GM10847 (cell line): ENCODE results near the gene SLC7A5.

Experiments
- POLR2A ChIP-seq: IDR thresholded peaks from 2 replicates; pipeline ENCODE4 v1.6.1; 2011; ENCODE audit not compliant: insufficient read length; ENCODE audit errors: extremely low read depth

Gene SLC7A5

DNA sequence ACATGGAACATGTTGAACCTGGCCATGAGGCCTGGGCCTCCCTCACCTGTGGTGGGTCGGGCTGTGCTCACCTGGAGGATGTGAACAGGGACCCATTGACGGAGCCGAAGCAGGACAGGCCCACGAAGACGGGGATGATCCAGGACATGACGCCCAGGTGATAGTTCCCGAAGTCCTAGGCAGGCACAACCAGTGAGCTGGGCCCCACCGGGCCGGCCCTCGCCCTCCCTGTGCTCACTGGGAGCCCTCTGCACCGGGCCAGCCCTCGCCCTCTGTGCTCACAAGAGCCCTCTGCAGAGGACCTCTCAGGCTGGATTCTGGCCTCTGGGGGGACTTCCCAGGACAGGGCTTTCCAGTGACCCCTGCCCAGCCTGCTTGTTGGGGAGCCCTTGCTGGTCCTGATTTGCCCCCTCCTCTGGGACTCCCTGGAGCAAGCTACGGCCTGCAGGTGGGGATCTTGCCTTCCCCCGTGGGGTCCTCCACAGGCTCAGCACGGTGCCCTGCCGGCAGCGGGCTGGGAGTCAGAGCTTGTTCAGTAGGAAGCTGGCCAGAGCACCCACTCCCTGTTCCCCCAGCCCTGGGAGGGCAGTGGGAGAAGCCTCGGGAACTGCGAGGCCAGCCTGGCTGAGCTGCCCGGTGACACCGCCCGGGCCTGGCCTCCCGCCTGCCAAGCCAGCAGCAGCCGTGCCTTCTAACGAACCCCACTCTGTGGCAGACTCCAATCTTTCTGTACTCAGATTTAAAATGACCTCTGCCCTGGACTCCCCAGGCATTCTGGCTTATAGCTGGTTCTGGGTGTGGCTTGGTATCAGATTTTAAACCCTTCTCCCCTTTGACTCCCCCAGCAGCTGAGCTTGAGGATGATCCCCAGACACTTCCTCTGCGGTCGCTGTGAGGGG lies 30.4 kb downstream of the SLC7A5 start:
- no peak for TF ChIP-seq POLR2A

DNA sequence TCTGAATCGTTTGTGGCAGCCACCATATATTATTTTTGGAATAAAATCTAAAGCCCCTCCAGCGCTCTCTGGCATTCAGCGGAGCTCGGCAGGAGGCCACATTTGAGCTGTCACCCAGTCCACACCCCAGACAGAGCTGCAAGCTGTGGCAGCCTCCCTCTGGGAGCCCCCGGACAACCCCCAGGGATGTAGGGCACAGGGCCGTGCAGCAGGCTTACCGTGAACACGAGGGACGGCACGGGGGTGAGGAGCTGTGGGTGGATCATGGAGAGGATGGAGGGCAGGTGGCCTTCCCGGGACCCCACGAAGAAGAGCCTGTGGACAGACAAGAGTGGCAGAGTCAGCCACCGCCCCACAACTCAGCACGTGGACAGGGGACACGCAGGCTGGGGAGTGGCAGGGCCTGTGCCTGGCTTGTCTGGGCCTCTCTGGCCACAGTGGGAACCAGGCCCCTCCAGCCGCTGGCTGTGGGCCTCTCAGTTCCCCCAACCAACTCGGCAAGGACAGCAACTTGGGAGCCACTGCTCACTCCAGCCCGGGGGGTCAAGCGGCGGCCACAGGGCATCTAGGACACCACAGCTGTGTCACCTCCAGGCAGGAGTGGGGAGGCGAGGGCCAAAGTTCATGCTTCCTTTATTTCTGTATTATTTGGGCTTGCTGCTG lies 31.5 kb downstream of the SLC7A5 start:
- no peak for TF ChIP-seq POLR2A

GRCh38 chr16:87836844-87837581 lies 32.3 kb downstream of the SLC7A5 start:
- no peak for TF ChIP-seq POLR2A

- TF ChIP-seq POLR2A, result no peak
Observed at GRCh38 chr16:87836346-87836843, 32.9 kb downstream of the SLC7A5 start.

GRCh38 chr16:87835882-87836331 lies 33.4 kb downstream of the SLC7A5 start:
- no peak for TF ChIP-seq POLR2A

DNA sequence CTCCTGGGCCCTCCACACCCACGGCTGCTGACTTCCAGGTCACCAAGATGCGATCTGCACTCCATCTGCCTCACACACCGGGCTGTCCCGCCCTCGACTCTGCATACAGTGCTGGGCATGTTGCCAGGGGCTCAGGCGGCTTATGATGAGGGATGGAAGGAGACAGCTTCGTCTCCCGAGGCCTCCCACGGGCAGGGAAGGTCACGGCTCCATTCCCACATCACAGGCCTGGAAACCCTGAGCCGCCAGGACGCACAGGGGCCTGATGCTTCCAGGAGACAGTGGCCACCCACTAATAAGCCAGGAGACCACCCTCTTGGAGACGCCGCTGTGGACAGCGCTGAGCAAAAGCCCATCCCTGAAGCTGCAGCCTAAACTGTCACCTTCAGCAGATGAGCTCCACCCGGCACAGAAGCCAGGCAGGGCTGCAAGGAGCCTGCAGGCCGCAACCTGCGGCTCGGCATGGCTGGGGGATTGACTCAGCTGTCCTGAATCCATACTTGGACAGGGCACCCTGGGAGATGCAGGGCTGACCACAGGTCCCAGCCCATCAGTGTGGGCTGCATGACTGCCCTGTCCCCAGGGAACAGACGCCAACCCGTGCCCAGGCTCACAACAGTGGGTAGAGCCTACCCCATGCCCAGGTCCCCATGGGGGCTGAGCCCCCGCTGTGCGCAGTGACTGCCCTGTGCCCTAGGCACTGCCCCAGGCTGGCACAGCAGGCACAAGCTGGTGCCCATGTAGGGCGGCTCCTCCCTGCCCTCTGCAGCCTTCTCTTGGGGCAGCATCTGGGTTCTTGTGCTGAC lies 34.4 kb downstream of the SLC7A5 start:
- no peak for TF ChIP-seq POLR2A

DNA sequence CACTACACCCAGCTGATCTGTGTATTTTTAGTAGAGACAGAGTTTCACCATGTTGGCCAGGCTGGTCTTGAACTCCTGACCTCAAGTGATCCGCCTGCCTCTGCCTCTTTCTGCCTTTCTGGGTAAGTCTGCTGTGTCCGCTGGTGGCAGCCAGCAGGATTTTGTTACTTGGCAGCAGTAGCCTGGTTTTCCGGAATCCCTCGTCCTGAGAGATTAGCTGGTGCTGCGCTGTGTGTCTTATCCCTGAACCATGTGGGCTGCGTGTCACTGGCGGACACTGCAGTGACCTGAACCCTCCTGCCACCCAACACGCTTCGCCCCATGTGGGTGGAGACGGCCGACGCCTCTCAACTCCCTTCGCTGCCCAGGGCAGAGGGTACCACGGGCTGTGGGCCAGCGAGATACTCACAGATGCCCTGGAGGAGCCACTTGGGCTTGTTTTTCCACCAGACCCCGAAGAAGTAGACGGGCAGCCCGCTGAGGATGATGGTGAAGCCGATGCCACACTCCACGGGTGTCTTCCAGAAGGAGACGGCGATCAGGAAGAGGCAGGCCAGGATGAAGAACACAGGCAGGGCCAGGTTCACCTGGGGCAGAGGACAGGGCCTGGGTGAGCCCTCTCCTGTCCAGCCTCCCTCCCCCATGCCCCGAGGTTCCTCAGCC lies 35.2 kb downstream of the SLC7A5 start:
- no peak for TF ChIP-seq POLR2A

GRCh38 chr16:87833548-87833947 lies 35.8 kb downstream of the SLC7A5 start:
- TF ChIP-seq POLR2A, result no peak

DNA sequence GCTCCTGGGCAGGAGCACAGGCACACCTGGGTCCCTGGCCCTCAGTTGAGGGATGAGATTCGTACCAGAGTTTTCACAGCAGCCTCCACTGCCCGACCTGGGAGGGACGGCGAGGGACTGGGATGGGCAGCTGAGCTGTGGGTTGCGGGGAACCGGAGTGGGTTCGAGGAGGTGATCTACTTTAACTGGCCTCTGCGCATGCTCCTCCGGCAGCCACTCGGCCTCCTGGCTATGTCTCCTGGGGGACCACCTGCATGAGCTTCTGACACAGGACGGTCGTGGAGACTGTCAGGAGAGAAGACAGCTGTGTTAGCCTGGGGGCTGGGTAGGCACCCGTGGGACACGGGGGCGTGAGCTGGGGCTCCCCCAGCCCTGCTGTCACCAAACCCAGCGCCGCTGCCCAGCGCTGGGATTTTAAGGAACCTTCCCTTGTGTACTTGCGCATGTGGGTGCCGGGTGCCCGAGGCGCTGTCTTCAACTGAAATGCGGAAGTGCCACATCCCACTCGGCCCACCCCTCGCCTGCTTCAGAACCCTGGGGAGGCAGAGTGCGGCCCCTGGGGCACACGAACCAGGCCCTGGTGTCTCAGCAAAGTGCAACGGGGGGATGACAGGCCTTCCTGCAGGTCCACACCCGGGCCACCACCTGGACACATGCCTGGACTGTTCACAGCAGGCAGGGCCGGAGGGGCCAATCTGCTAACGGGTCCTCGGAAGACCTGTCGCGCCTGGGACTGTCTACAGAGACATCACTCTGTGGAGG lies 36.4 kb downstream of the SLC7A5 start:
- no peak for TF ChIP-seq POLR2A

GRCh38 chr16:87832137-87832527 lies 37.2 kb downstream of the SLC7A5 start:
- no peak for TF ChIP-seq POLR2A

- TF ChIP-seq POLR2A, result no peak
Observed at GRCh38 chr16:87831421-87832136, 37.7 kb downstream of the SLC7A5 start.

DNA sequence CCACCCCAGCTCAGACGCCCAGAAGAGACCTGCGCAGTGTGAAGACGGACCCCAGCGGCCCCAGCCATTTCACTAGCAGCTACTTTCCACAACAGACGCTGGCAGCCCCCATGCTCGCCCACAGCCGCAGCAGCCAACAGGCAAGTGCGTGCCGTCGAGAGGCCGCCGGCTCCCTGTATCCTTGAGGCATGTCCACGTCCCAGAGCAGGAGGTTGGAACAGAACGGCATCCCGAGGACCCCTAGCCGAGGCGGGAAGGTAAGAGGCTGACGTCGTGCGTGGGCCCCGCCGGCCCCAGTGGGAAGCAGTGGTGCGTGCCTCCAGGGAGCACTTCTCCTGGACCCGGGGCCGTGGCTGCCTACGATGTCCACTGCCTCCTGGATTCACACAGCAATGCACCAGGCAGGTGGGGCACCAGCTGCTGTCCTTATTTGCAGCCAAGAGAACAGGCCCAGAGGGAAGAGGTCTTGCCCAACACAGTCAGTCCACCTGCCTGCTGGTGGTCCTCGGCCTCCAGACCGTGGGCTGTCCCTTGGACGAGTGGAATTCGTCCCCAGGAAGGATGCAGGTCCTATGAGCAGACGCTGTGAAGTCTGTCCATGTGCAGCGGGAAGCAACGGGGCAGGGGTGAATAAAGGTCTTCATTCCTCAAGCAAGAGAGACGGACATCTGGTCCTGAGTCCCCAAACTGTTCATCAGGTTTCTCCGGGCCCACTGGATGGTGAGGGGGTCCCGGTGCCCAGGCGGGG lies 38.5 kb downstream of the SLC7A5 start:
- TF ChIP-seq POLR2A, result no peak
